ENCODE results near the gene MRPL24.
"Not testable (repeated sequence)": the region's sequence is repeated elsewhere in the genome, so short reads cannot be mapped to it uniquely, and the experiment has no call there.

The MRPL24 gene

DNA sequence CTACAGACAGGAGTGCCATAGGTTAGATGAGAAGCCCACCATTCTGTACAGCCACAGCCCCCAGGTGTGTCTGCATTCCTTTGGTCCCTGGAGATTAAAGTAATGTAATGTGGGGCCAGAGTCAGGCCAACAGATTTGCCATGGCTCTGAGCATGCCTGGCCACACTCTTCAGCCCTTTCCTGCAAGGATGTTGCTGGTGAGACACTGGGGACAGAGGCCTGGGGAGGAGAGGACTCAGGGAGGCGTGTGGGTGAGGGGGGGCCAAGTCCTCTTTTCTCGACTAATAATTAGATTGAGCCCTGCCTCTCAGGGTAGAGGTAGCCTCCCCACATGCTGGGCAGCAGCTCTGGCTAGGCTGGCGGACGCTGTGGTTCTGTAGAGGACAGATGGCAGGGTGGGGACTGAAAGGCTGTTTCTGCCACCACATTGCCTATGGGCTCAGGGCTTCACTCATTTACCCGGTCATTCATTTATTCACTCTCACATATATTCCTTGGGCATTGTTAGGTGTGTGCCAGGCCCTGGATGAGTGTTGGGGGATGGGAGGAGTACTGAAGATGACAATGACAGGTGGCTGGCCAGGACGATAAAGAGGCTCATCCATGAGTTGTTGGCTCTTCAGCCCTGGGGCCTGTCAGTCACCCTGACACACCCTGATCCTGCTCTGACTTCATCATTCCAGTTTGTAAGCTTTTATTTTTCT is 19.4 kb upstream of the MRPL24 start:
- no peak for DNase-seq (ENCODE audit: low read depth in 2 of 2)

DNA sequence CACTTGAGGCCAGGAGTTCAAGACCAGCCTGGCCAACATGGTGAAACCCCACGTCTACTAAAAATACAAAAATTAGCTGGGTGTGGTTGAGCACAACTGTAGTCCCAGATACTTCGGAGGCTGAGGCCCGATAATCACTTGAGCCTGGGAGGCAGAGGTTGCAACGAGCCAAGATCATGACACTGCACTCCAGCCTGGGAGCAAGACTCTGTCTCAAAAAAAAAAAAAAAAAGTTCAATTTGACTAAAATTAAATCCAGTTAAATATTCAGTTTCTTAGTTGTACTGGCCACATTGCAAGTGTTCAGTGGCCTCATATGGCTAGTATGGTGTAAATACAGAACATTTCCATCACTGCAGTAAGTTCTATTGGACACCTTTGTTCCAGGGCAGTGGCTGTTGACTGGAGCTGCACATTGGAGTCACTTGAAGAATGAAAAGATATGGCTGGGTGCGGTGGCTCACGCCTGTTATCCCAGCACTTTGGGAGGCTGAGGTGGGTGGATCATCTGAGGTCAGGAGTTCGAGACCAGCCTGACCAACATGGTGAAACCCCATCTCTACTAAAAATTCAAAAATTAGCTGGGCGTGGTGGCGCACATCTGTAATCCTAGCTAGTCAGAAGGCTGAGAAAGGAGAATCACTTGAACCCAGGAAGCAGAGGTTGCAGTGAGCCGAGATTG is 16.8 kb upstream of the MRPL24 start:
- not testable (repeated sequence) for DNase-seq (ENCODE audit: low read depth in 2 of 2)

DNA sequence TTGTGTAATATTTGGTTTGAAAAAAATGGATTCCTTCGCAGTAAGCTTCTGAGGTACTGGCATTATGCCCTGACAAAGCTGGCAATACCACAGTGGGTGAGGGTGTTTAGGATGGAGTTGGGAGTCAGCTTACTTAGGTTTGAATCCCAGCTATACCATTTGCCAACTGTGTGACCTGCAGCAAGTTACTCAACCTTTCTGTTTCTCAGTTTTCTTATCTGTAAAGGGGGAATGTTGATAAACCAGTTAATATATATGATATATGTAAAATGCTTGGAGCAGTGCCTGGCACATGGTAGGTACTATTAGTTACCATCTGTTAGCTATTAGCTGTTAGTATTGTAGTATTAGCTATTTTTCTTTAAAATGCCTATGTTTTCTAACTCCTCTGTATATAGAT is 15.5 kb upstream of the MRPL24 start:
- DNase-seq (ENCODE audit: low read depth in 2 of 2) = no peak

GRCh38 chr1:156755527-156755950 is 14.7 kb upstream of the MRPL24 start:
- no peak for DNase-seq (ENCODE audit: low read depth in 2 of 2)

DNA sequence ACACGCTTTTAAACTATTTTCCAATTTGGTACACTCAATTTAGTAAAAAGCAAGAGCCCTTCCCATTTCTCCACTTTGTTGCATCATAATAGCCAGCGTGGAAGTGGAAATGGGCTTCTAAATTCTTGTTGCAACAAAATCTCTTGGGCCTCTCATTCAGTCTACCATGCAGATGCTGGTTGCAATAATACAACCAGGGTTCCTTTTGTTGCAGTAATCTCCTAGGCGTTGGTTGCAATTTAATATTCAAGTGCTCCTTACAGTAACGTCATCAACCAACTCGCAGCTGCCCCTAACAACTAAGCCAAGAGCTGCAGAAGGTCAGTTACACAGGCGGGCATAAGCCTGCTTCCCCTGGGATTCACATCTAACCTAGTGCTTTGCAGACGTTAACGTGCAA is 13.3 kb upstream of the MRPL24 start:
- DNase-seq (ENCODE audit: low read depth in 2 of 2) = no peak

DNA sequence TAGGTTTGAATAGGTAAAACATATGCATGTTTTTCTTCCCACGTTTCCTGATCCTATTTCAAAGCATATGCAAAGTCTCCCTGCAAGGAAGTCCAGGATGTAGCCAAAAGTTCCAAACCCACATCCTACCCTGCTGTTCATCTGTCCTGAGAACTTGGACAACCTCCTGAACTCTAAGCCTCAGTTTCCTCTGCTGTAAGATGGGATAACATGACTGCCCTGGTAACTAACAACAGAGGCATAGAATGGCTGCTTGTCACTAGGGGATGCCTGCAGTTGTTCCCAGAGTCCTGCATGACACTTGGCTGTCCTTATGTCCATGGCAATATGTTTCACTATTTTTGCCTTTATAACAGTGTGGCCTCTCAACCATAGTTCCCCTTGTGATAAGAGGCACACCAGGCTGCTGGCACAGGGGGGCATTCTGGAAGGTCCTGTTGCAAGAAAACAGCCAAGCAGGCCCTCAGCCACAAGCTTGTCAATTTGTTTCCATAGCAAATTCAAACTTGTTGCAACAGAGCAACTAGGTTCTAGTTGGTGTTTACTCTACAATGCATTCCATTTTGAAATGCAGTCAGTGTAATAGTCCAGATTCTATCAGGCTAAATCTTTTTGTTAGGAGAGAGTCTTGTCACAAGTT is 12.1 kb upstream of the MRPL24 start:
- no peak for DNase-seq (ENCODE audit: low read depth in 2 of 2)

DNA sequence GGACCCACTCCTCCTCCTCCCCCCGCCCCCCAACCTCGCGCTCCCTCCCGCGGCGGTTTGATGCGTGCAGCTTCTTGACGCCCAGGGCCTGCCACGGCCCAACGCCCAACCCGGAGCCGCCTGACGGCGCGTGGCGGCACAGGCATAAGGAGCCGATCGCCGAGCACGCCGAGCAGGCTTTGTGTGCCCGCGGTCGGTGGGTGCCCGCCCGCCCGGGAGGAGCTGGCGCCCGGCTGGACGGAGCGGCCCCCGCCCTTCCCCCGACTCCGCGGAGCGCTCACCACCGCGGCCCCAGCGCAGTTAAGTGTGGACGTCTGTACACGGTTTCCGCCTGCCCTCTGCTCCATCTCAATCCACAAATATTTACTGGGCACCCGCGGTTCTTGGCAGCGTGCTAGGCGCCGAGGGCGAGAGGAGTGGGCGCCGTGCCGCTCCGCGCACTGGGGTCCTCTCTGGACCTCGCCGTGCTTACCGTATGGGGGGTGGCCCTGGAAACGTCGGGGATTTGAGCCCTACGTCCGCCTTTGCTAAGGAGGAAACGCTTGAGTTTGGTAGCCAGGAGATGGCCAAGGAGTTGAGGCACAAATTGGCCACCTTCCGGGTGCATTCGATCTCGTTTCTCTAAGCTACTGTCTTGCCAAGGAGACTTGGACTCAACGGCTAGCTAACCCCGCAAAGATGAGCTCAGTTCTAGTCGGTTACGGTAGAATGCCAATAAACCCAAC is 11.0 kb upstream of the MRPL24 start:
- peak; percentile 94 for DNase-seq (ENCODE audit: low read depth in 2 of 2)

DNA sequence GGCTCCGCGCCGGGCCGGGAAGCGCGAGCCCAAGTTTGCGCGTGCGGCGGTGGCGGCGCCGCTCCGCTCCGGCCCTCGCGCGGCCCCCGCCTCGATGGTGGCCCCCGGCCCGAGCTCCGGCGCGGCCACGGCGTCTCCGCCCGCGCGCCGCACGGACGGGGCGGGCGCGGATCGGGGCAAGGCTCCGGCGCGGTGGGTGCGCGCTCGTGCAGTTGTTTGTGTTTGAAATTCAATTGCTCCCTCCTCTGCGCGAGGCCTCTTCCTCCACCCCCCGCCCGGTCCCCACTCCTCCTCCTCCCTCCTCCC is 10.5 kb upstream of the MRPL24 start, which contains the start of gene HDGF:
Gene HDGF, minus strand, starts transcription at position 225 of the 306 bp plus-strand sequence. CDS start 246 bp downstream, outside the sequence.
- DNase-seq (ENCODE audit: low read depth in 2 of 2) = no peak

DNA sequence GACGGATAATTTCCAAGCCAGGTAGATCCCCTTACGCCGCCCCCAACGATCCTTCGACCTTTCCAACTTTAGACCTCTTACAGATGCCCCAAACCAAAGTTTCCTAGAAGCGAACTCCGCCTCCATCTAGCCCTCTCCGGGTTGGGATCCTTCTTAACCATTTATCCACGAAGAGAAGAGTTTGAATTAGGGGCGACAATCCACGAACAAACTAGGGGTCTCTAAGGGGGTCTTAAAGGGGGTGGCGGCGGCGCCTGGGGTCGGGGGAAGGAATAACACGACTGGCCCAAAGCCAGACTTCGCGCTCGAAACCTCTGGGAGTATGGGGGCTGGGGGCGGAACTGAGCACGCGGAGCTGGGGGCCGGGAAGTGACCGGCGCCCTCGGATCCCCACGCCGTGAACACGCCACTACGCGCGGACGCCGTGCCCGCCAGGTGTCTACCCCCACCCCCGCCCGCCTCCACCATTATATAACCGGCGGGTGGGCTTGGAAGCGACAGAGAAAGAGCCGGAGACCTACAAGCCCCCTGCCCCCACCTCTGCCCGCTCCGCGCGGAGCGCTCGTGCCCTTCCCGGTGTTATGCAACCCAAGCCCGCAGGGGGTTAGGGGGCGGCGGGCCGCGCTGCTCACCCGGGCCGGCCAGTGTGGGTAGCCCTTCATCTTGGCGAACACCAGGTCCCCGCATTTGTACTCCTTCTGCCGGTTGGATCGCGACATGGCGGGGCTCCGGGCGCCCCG is 10.0 kb upstream of the MRPL24 start:
- DNase-seq (ENCODE audit: low read depth in 2 of 2) = no peak

- no peak for DNase-seq (ENCODE audit: low read depth in 2 of 2)
Measured at GRCh38 chr1:156750191-156750672, 9.3 kb upstream of the MRPL24 start.

GRCh38 chr1:156749419-156750118 is 8.7 kb upstream of the MRPL24 start:
- no peak for DNase-seq (ENCODE audit: low read depth in 2 of 2)

- DNase-seq (ENCODE audit: low read depth in 2 of 2) = no peak
Measured at GRCh38 chr1:156748670-156749418, 8.0 kb upstream of the MRPL24 start.

DNA sequence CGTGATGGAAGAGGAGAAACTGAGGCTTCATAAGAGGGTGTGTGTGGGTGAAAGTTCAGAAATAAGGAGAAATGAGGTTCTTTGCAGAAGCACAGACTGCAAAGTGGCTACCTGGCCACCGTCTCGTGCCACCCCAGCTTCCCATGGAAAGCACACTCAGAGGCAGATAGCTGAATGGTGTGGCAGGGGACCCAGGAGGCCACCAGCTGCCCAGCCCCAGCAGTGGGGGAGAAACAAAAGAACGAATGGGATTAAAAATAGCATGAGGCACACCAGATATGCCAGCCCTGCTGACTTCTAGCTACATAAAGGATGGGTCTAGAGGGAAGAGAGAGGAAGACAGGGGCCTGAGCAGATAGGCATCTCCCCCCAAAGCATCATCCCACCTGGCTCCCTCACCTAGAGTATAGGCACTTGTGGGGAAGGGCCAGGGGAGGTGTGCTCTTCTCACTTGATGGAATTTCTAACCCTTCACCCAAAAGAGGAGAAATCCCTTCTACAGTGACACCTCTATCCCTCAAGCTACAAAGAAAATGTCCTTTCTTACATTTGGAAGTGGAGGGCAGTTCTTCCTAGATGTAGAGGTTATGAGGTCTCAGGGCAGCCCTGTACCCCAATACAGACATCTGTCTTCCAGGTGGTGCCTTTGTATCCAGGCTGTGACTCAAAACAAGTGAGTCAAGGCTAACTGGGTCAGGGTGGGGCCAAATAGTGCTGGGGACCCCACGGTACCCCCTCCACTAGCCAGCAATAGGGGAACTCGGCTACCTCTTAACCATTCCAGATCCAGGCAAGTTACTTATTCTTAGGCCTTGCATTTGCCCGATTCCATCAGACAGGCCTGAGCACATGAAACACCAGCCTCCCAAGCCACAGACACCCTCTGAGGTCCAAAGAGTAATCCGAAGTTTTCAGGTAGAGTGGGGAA is 7.1 kb upstream of the MRPL24 start:
- no peak for DNase-seq (ENCODE audit: low read depth in 2 of 2)

DNA sequence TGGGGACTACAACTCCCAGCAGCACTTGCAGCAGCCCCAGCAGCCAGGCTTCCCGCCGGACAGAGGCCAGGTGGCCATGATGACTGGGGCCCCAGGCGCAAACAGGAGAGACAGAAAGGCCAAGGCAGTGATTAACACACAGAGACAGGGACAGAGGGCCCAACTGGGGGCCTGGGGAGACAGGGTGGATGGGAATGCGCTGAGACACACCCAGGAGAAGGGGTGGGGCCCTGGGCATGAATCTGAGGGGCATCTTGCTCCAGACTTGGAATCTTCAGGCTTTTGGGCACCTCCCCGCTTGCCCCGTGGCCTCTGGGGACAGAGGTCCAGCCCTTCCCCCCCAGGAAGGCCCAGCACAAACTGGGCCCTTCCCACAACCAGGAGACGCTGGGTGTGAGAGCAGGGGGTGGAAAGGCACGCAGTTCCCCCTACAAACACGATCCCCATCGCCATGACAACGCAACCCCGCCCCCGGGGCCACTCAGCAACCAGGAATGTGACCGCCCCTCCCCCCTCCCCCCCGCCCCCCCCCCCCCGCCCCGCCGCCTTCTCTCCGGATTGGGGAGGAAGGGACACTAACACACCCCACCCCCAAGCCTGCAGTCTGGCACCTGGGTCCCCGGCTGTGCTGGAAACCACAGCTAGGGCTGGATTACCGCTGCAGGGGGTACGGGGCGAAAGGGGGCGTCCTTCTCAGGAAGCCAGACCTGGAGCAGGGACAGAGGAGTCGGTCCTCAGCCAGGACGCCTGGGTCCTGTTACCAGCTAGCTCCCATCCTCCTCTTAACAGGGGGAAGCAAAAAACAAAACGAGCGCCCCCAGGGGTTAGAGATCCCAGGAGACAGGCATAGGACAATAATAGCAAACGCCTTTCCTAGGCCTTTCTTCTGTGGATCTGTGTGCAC is 6.1 kb upstream of the MRPL24 start:
- DNase-seq (ENCODE audit: low read depth in 2 of 2) = peak; percentile 86

DNA sequence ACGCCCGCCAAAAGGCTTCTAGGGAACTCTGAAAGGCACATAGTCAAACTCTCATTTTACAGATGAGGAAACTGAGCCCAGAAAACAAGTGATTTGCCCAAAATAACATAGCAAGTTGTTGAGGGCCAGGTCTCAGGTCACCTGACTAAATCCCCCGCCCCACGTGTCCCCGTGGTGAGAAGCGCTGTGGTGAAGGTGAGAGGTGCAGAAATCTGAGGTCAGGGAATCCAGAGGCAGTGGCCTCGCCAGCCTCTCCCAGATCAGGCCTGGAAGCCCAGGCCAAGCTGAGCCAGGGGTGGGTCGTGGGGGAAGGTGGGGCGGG is 5.5 kb upstream of the MRPL24 start:
- DNase-seq (ENCODE audit: low read depth in 2 of 2) = no peak

- DNase-seq (ENCODE audit: low read depth in 2 of 2) = no peak
Measured at GRCh38 chr1:156745881-156746280, 5.0 kb upstream of the MRPL24 start.

GRCh38 chr1:156744786-156745419 is 4.0 kb upstream of the MRPL24 start:
- no peak for DNase-seq (ENCODE audit: low read depth in 2 of 2)

- no peak for DNase-seq (ENCODE audit: low read depth in 2 of 2)
Measured at GRCh38 chr1:156744344-156744743, 3.5 kb upstream of the MRPL24 start.

Measured in fibroblast of skin of left quadriceps (primary cell).